Left lung (tissue), 10 donors: Measurements from ENCODE around the gene CSN3. TPM values are rescaled to one million over a fixed set of nuclear protein-coding genes. Genes with fewer than 3 reads are reported as not detected.

Experiments used
- ATAC-seq: fragments of 200-7000 bp; cut with Tn5 transposase; one replicate; pipeline ENCODE4 v1.9.1; 2020; ENCODE audit warnings: moderate library complexity
- DNase-seq, 4 donors: peaks; one replicate each; pipeline ENCODE4 v3.0.0-alpha.2; 2013 to 2020
- H3K27ac ChIP-seq, 2 donors: fragments of 200-600 bp; sonication (generic) in 1 of 2; one replicate each; pipeline versions ENCODE4 v1.5.0 to v1.8.0; 2020 to 2021
- H3K27me3 ChIP-seq, 2 donors: fragments of 200-600 bp; sonication (generic) in 1 of 2; one replicate each; pipeline versions ENCODE4 v1.5.0 to v1.8.0; 2020 to 2021
- H3K36me3 ChIP-seq, 2 donors: fragments of 200-600 bp; sonication (generic) in 1 of 2; one replicate each; pipeline versions ENCODE4 v1.5.0 to v1.8.0; 2020 to 2021
- H3K4me1 ChIP-seq, 2 donors: fragments of 200-600 bp; one replicate each; pipeline ENCODE4 v1.8.0; 2021
- H3K4me3 ChIP-seq, 2 donors: fragments of 200-600 bp; sonication (generic) in 1 of 2; one replicate each; pipeline versions ENCODE4 v1.5.0 to v1.8.0; 2020 to 2021; ENCODE audit warnings: mild to moderate bottlenecking in 1 of 2
- H3K9me3 ChIP-seq, 2 donors: fragments of 200-600 bp; sonication (generic) in 1 of 2; one replicate each; pipeline versions ENCODE4 v1.5.0 to v1.8.0; 2020 to 2021
- CTCF ChIP-seq, 2 donors: fragments of 200-600 bp; sonication (generic) in 1 of 2; IDR thresholded peaks; one replicate each; pipeline versions ENCODE4 v1.5.0 to v1.8.0; 2021; ENCODE audit warnings: antibody characterized with exemption in 2 of 2
- intact Hi-C, 2 donors: fragments of 100-400 bp; cut with DNase I; formaldehyde crosslinking; loops; one replicate each; pipeline versions ENCODE4 v1.11.2 to v1.14.2; 2022
- polyA plus RNA-seq, 6 donors: library from polyadenylated mRNA; unstranded; fragments of 120-200 nt; gene quantifications; one replicate each; pipeline ENCODE4 v1.2.1, GENCODE V29; 2013; ENCODE audit not compliant: insufficient read length in 6 of 6
- total RNA-seq, 2 donors: library from RNA; stranded (reverse); fragmentation: NEBNext Ultra II Directional; extraction: Animal tissue kit (Norgen Biotek cat#: 25700); gene quantifications; one replicate each; pipeline ENCODE4 v1.2.1, GENCODE V29; 2021
- donor health status: DM: no; HTN: yes; CAD: no.
- donor health status: DM: no; HTN: no; CAD: no.

CSN3 gene
- total and polyA plus RNA-seq, 8 donors = not detected

GRCh38 chr4:70239884-70240591, 2.4 kb upstream of the CSN3 start:
- H3K36me3 ChIP-seq = no peaks in the 10 kb centered on the region
- ATAC-seq (no peak), DNase-seq (peak in 2 of 4 donors; percentile 87 to 91)
- no peaks in the 10 kb centered on the region for H3K4me1 ChIP-seq
- intact Hi-C loops = no loop called here
- no peak overlapping the region for H3K4me3 ChIP-seq
- TF ChIP-seq CTCF (IDR thresholded peaks at IDR 0.05) = no peak
- H3K9me3 ChIP-seq = no peaks in the 10 kb centered on the region
- no peak overlapping the region for H3K27ac ChIP-seq
- H3K27me3 ChIP-seq = no peaks in the 10 kb centered on the region

GRCh38 chr4:70243091-70243490, 694 bp downstream of the CSN3 start:
- Histone ChIP-seq H3K36me3 (no peaks in the 10 kb centered on the region), H3K4me3 (no peak overlapping the region), H3K4me1 (no peaks in the 10 kb centered on the region), H3K27ac (no peak overlapping the region), H3K27me3 (no peaks in the 10 kb centered on the region), H3K9me3 (no peaks in the 10 kb centered on the region)
- ATAC-seq (no peak), DNase-seq (no peak)
- TF ChIP-seq CTCF (IDR thresholded peaks at IDR 0.05) = no peak
- intact Hi-C loops = no loop called here

- Histone ChIP-seq H3K36me3 (no peaks in the 10 kb centered on the region), H3K27me3 (no peaks in the 10 kb centered on the region), H3K27ac (no peak overlapping the region), H3K4me3 (no peak overlapping the region), H3K9me3 (no peaks in the 10 kb centered on the region), H3K4me1 (no peaks in the 10 kb centered on the region)
- DNase-seq (no peak), ATAC-seq (no peak)
- TF ChIP-seq CTCF (IDR thresholded peaks at IDR 0.05) = no peak
- intact Hi-C loops = no loop called here
Measured at GRCh38 chr4:70251250-70251944, 9.0 kb downstream of the CSN3 start.

- H3K36me3 ChIP-seq = no peaks in the 10 kb centered on the region
- no peak overlapping the region for H3K27ac ChIP-seq
- DNase-seq = no peak
- no peaks in the 10 kb centered on the region for H3K4me1 ChIP-seq
- no peak for ATAC-seq
- H3K4me3 ChIP-seq = no peak overlapping the region
- no peaks in the 10 kb centered on the region for H3K9me3 ChIP-seq
- TF ChIP-seq CTCF (IDR thresholded peaks at IDR 0.05) = no peak
- no peaks in the 10 kb centered on the region for H3K27me3 ChIP-seq
- intact Hi-C loops = no loop called here
Measured at GRCh38 chr4:70251945-70252277, 9.5 kb downstream of the CSN3 start.

- Histone ChIP-seq H3K27ac (no peak overlapping the region), H3K27me3 (no peaks in the 10 kb centered on the region), H3K4me3 (no peak overlapping the region), H3K9me3 (no peaks in the 10 kb centered on the region), H3K36me3 (no peaks in the 10 kb centered on the region), H3K4me1 (no peaks in the 10 kb centered on the region)
- no peak for ATAC-seq
- intact Hi-C loops = no loop called here
- peak in 1 of 4 donors; percentile 22 for DNase-seq
- no peak for TF ChIP-seq CTCF (IDR thresholded peaks at IDR 0.05)
Measured at GRCh38 chr4:70269674-70270073, 27.3 kb downstream of the CSN3 start.
